Large intestine (tissue), 3 donors: ENCODE measurements around the gene OPCML. TPM values are rescaled to one million over a fixed set of nuclear protein-coding genes. Genes with fewer than 3 reads are reported as not detected.
A peak's percentile ranks its signal among the peaks of the same experiment; 100 is the strongest.

Experiments used
- DNase-seq, 2 donors: peaks; one replicate each; pipeline versions ENCODE4 v3.0.0 to v3.0.0-alpha.2; 2013
- H3K27ac ChIP-seq: one replicate; pipeline ENCODE4 v1.5.1; 2013; ENCODE audit warnings: low read length
- H3K27me3 ChIP-seq: 2 replicates; pipeline ENCODE4 v1.6.1; 2013; ENCODE audit warnings: low read length; ENCODE audit not compliant: control insufficient read depth, insufficient read depth
- H3K36me3 ChIP-seq: 2 replicates; pipeline ENCODE4 v1.6.1; 2013; ENCODE audit warnings: low read length; ENCODE audit not compliant: control insufficient read depth, insufficient read depth
- H3K4me1 ChIP-seq: one replicate; pipeline ENCODE4 v1.6.1; 2013; ENCODE audit warnings: low read length; ENCODE audit not compliant: control insufficient read depth, insufficient read depth
- H3K4me3 ChIP-seq: one replicate; pipeline ENCODE4 v1.5.1; 2013; ENCODE audit warnings: low read length
- H3K9me3 ChIP-seq: one replicate; pipeline ENCODE4 v1.6.1; 2013; ENCODE audit warnings: mild to moderate bottlenecking, low read depth, low read length, moderate library complexity; ENCODE audit not compliant: control insufficient read depth
- WGBS: methylation state at CpG from one replicate; pipeline ENCODE4 v1.1.5; 2013; ENCODE audit warnings: low lambda C conversion rate; ENCODE audit not compliant: insufficient coverage; 5-methylcytosine and 5-hydroxymethylcytosine counted together
- polyA plus RNA-seq: library from polyadenylated mRNA; unstranded; fragments of 120-200 nt; gene quantifications from one replicate; pipeline ENCODE4 v1.2.1, GENCODE V29; 2013

The OPCML gene
- polyA plus RNA-seq, 1 donor, result 1.4 TPM

DNA sequence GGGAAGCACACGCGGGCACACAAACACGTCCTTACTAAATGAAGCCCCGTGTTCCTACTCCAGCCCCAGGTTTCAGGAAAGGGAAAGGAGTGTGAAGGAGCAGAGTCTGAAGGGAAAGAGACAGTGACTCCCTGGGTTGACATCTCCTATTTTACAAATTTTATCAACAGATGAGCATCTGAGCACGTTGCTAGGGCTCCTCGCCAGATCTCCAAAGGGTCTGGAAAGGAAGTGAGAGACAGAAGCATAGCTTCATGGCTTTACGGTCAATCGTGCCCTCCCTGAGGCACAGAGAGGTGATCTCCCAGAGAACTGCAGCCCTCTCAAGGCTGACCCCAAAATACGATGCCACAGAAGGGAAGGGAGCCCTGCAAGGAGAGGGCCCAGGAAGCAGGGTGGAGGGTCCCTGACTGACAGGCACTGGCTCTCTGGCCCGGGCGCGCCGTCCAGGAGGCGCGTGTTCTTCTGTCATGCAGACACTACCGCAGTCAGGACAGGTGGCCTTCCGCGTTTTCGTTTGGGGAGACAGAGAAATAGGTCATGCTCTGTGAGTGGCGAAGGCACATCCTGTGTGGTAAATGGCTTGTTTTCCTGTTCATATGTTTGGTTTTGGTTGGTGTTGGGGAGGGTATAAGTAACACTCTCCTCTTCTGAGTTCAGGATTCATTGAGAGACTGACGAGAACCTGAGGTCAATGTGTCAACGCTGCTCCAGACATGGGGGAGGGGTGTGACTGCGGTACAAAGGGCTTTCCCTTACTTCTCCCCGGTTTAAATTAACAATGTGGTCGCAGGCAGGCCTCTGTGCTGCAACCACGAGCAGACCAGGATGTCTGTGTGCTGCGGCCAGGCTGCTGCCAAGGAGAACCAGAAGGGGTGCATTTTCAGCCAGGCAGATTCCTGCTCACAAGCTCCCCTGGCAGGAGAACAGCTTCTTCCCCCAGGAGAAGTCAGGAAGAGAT is 813.3 kb downstream of the OPCML start:
- Histone ChIP-seq H3K27ac (no peak overlapping the region), H3K27me3 (no peaks in the 10 kb centered on the region), H3K9me3 (no peaks in the 10 kb centered on the region), H3K4me3 (no peak overlapping the region), H3K36me3 (no peaks in the 10 kb centered on the region), H3K4me1 (no peaks in the 10 kb centered on the region)
- peak; percentile 1 to 20 for DNase-seq
- WGBS, result no CpG with 5 or more reads among the region's 27 CpGs

DNA sequence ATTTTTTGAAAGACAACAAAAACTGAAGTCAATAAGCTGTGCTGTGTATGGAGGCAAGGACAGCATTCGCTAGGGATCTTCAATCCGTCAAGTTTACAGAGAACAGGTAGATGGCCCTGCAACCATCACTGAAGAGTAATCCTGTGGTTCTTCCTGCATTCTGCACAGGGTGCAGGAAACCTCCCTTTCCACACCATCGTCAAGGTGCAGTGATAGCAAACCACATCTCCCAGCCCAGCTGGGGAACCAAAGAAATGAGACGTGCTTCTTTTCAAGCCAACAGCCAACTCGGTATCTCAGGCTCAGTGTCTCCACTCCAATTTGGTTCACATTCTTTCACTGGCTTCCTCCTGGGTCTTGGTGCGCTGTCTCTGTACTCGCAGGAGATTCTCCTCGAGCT is 814.5 kb downstream of the OPCML start:
- Histone ChIP-seq H3K4me1 (no peaks in the 10 kb centered on the region), H3K9me3 (no peaks in the 10 kb centered on the region), H3K36me3 (no peaks in the 10 kb centered on the region), H3K4me3 (no peak overlapping the region), H3K27ac (no peak overlapping the region), H3K27me3 (no peaks in the 10 kb centered on the region)
- WGBS, result no CpG with 5 or more reads among the region's 8 CpGs
- no peak for DNase-seq

DNA sequence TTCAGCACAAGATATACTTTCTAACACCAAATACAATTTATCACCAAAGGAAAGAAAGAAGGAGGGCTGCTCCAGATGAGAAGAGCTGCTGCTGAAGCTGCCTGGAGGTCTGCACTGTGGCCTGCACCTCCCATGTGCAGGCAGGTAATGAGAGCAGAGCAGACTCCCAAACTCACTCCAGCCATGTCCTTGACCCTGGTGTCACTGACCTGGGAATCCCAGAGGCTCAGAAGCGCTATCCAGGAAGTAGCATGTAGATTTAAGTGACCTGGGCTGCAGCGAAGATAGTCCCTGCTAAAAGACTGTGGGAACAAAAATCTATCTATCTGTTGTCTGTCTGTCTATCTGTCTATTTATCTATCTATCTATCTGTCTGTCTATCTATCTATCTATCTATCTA is 816.3 kb downstream of the OPCML start:
- Histone ChIP-seq H3K4me3 (no peak overlapping the region), H3K4me1 (no peaks in the 10 kb centered on the region), H3K36me3 (no peaks in the 10 kb centered on the region), H3K27ac (no peak overlapping the region), H3K9me3 (no peaks in the 10 kb centered on the region), H3K27me3 (no peaks in the 10 kb centered on the region)
- DNase-seq, result no peak
- WGBS, result 67% methylated on average over 1 of the region's 2 CpGs

DNA sequence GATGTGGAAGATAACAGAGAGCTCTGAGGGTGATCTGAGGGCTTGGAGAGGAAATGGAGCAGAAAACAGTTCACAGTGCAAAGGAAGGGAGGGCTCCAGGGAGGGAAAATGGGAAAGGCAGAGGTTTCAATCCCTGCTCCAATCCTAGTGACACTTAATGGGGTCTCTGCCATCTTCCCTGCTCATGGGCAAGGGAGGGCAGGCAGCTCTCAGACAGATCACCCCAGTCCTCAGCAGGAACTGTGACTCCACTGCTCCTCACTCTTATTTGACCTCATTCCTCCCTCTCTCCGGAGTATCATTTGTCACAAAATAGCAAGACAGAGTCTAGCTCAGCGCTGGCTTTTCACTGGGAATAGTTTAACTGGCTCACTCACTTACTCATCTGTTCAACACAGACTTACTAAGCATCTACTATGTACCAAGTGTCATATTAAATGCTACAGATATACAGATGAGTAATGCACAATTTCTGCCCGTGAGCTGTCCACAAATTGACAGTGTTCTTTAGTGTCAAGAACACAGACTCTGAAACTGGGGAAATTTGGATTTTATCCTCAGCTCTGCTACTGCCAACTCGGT is 817.4 kb downstream of the OPCML start:
- Histone ChIP-seq H3K27me3 (no peaks in the 10 kb centered on the region), H3K4me1 (no peaks in the 10 kb centered on the region), H3K27ac (no peak overlapping the region), H3K9me3 (no peaks in the 10 kb centered on the region), H3K4me3 (no peak overlapping the region), H3K36me3 (no peaks in the 10 kb centered on the region)
- no peak for DNase-seq
- WGBS, result 67% methylated on average over 1 of the region's 4 CpGs

DNA sequence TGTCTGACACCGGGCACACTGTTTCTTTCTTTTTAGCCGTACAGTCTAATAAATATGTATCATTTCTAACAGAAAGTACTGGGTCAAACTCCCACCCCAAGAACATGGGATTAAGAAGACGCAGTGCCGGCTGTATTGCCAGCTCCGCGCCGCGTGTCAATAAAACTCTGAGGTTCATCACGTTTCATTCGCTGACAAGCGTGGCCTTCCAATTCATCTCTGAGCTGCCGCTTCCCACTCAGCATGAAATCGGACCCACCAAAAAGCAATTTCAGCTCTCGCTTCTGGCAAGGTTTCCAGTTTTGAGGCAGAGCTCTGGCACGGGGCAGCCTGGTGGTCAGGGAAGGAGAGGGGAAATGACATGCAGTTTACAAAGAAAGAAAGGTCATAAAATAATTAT is 819.8 kb downstream of the OPCML start:
- H3K27ac ChIP-seq, result no peak overlapping the region
- no peaks in the 10 kb centered on the region for H3K9me3 ChIP-seq
- no peaks in the 10 kb centered on the region for H3K4me1 ChIP-seq
- no peaks in the 10 kb centered on the region for H3K36me3 ChIP-seq
- no peaks in the 10 kb centered on the region for H3K27me3 ChIP-seq
- 59% methylated on average over 7 of the region's 15 CpGs for WGBS
- DNase-seq, result no peak
- no peak overlapping the region for H3K4me3 ChIP-seq

DNA sequence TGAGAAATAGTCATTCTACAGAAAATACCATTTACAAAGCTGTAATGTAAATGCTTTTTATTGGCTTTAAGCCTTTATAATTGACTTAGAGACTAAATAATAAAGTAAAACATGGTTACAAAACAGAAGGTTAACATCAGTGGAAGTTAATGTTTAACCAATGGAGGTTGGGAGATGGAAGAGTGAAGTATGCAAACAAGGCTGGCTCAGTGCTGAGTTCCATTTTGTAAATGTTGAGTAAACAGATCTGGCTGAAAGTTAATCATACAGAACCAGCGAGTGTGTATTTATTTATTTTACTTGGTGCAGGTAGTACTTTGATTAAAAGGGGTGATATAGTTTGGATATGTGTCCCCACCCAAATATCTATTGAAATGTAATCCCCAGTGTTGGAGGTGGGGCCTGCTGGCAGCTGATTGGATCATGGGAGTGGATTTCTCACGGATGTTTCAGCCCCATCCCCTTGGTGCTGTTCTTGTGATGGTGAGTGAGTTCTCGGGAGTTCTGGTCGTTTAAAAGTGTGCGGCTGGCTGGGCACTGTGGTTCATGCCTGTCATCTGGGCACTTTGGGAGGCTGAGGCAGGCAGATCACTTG is 827.4 kb downstream of the OPCML start:
- no peaks in the 10 kb centered on the region for H3K4me1 ChIP-seq
- peaks cover 5% of the 10 kb centered on the region for H3K9me3 ChIP-seq
- WGBS, result 50% methylated on average over 2 of the region's 5 CpGs
- no peaks in the 10 kb centered on the region for H3K36me3 ChIP-seq
- H3K27me3 ChIP-seq, result no peaks in the 10 kb centered on the region
- no peak overlapping the region for H3K27ac ChIP-seq
- H3K4me3 ChIP-seq, result no peak overlapping the region
- DNase-seq, result no peak

DNA sequence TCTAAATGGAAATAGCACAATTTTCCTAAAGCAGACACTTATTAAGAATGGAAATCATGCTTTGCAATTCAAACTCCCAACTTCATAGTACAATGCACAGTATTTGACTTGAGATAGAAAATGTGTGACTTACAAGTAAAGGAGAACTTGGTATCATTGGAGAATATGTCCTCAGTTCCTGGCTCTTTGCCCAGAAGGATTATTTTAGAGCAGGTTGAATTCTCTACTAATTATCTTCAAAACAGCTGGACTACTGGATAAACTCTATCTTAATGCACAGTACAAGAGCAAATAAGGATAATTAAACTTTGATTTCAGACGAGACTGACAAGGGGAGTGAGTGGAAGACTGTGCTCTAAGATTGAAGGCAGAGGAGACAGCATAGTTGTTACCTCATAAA is 839.4 kb downstream of the OPCML start:
- no CpG with 5 or more reads among the region's 1 CpG for WGBS
- H3K36me3 ChIP-seq, result no peaks in the 10 kb centered on the region
- no peak for DNase-seq
- no peaks in the 10 kb centered on the region for H3K9me3 ChIP-seq
- no peaks in the 10 kb centered on the region for H3K27me3 ChIP-seq
- no peak overlapping the region for H3K27ac ChIP-seq
- H3K4me1 ChIP-seq, result no peaks in the 10 kb centered on the region
- no peak overlapping the region for H3K4me3 ChIP-seq

DNA sequence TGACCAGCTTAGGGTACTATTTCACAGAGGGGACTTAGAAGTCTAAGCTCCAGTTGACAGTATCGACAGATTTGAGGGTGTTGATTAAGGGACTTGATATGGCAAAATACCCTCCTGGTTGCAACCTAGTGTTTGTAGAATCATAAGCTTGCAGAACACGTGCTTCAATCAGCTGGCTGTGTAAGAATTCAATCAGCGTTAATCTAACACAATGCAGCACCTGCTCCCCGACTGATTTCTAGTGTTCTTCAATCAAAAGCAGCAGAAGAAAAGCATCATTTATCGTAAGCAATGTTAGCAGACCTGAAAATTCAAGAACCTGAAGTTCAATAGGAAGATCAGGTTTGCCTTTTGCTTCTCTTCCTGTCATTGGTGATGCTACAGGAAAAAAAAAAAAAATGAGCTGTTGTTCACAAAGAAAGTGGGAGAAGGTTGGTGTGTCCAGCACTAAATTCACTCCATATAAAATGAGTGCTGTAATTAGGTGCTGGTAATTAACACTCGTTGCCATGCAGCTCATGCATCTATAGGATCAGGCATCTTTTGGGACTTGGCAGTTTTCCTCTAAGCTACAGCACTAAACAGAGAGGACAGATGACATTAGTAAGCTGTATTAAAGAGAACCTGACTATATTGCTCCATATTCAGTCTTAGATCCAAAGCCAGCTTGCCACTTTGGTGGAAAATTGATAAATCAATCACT is 840.3 kb downstream of the OPCML start:
- no peaks in the 10 kb centered on the region for H3K9me3 ChIP-seq
- no peaks in the 10 kb centered on the region for H3K36me3 ChIP-seq
- no peaks in the 10 kb centered on the region for H3K27me3 ChIP-seq
- H3K4me3 ChIP-seq, result no peak overlapping the region
- H3K4me1 ChIP-seq, result no peaks in the 10 kb centered on the region
- DNase-seq, result no peak
- H3K27ac ChIP-seq, result no peak overlapping the region
- 80% methylated on average over 1 of the region's 6 CpGs for WGBS

DNA sequence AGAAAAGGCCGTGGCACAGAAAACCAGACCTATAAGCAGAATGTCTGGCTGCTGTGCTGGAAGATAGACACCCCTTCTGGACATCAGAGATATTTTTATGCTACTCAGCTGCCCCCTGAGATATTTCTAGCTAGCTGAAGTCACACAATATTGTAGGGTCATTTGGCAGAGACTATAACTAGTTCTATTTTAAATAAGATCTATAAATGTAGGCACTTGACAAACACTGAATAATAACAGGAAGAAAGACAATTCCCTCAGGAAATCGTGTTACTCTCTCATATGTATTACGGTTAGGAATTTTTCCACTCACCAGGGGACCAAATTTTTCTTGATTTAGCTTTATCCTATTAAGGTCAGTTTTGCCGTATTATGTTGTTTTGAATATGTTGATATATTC is 845.4 kb downstream of the OPCML start:
- no peak for DNase-seq
- no peaks in the 10 kb centered on the region for H3K4me1 ChIP-seq
- no peaks in the 10 kb centered on the region for H3K27me3 ChIP-seq
- no peak overlapping the region for H3K4me3 ChIP-seq
- WGBS, result 60% methylated on average over 1 of the region's 4 CpGs
- no peak overlapping the region for H3K27ac ChIP-seq
- no peaks in the 10 kb centered on the region for H3K36me3 ChIP-seq
- no peaks in the 10 kb centered on the region for H3K9me3 ChIP-seq

DNA sequence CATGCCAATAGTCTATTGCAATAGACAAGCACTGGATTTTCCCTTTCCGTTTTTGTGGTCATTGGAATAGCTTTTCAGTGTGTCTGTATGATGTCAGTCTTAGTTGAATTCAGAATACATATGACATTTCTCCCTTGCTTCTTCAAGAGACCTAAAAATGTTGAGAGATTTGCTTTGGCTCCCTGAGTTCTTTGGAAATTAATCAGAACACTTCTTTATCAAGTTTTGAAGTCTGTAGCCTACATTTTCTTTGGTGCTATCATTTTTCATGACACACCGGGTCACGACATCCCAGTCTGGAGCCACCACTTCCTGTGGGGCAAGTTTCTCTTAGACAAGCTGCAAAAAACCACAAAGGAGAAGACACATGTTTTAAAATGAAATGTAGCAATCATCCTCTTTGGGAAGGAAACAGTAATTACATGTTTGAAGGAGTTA is 847.1 kb downstream of the OPCML start:
- Histone ChIP-seq H3K4me1 (no peaks in the 10 kb centered on the region), H3K4me3 (no peak overlapping the region), H3K36me3 (no peaks in the 10 kb centered on the region), H3K27me3 (no peaks in the 10 kb centered on the region), H3K9me3 (no peaks in the 10 kb centered on the region), H3K27ac (no peak overlapping the region)
- 88% methylated on average over 2 of the region's 3 CpGs for WGBS
- no peak for DNase-seq
